ENCODE results near the gene ADARB1.

- TF ChIP-seq CTCF (IDR thresholded peaks at IDR 0.05) (no peak), EZH2 (IDR thresholded peaks at IDR 0.05; ENCODE audit: borderline replicate concordance, insufficient read depth, low read depth, low read length, poor library complexity, severe bottlenecking) (no peak)
Observed at GRCh38 chr21:45217010-45217409, 142.6 kb downstream of the ADARB1 start.

Measured in B cell (primary cell).